ENCODE measurements around the gene WDTC1.
A peak's percentile ranks its signal among the peaks of the same experiment; 100 is the strongest.

Gene WDTC1

DNA sequence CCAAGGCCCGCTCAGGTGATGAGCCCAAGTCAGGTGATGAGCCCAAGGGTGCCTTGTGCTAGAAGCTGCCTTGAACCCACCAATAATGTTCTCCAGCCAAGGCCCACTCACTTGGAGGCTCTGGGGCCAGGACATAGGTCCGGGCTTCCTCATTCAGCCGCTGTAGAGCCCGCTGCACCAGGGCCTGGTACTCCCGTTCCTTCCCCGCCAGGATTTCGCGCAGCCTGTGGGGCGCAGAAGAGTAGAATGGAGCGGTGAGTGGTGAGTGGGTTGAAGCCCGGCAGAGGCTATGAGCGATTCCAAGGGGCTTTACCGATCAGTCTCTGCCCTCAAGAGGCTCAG lies 121.8 kb downstream of the WDTC1 start:
- DNase-seq (ENCODE audit: low read depth): no peak

DNA sequence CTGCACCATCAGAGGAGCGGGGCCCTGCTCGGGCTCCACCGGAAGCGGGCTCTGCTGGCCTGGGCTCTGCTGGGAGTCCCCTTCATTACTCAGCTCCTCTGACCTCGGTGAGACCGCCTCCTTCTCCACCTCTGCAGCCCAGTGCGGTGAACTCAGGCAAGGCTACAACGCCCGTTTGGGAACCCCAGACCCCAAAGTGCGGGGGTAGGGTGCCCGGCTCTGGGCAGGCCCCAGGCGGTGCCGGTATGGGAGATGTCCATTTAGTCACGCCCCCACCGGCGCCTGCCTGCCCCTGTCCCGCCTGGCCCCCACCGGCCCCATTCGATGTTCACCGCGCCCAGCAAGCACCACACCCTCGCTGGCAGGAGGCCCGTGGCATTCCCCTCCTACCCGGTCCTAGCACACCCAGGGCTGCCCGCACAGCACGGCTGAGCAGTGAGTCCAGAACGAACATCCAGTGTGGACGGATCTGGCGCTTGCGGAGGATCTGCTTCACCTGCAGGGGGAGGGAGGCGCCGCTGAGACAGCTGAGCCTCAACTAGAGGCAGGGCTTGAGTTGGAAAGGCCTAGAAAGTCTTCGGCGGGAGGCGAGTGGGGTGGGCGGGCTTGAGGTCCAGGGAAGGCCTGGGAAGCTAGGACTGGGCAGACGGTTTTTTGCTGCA lies 122.3 kb downstream of the WDTC1 start:
- DNase-seq (ENCODE audit: low read depth): peak; percentile 43

DNA sequence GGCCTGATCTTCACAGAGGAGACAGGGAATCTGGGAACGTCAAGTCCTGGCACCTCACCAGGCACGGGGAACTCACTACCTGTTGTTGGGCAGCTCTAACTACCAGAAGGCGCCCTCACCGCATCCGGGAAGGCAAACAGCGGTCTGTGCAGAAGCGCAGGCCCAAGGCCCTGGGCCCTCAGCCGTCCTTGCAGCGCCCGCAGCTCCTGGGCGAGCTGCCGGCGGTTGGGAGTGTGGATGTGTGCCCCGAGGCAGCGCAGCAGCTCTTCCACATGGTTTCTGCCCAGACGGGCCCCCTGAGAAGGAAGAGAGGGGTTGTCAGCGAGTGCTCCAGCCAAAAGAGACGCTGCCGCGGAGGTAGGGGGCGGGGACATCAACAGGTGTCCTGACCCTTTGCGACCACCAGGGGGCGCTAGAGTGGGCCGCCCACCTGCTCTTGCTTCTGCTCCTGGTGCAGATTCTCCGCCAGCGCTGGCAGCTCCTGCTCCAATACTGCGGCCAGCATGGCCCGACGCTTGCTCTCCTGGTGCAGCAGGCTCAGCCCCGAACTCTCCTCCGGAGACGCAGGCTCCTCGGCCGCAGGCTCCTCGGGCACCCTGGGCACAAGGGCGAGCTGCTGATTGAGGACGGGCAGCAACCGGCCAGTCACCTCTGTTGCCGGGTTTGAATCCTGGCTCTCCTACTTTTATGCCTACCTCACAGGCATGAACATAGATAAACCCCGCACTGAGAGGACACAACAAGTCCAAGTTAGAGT lies 123.0 kb downstream of the WDTC1 start:
- DNase-seq (ENCODE audit: low read depth): peak; percentile 73
